OCI-LY3 (cell line): Measurements from ENCODE around the gene SPRY1.

Experiments
- H2AFZ ChIP-seq: fragments of 200-600, 300-600 bp; shearing (Covaris generic); 2 replicates; pipeline ENCODE4 v1.6.0; 2014; ENCODE audit warnings: antibody characterized with exemption, low read depth, low read length
- H3K27ac ChIP-seq: fragments of 200-600, 300-600 bp; sonication (generic); 2 replicates; pipeline ENCODE4 v1.5.1; 2014; ENCODE audit warnings: mild to moderate bottlenecking, low read length, moderate library complexity, mixed read lengths
- H3K27me3 ChIP-seq: fragments of 200-600, 300-600 bp; sonication (generic); 2 replicates; pipeline ENCODE4 v1.6.1; 2014; ENCODE audit warnings: low read depth, low read length, mixed read lengths
- H3K36me3 ChIP-seq: fragments of 200-600, 300-600 bp; sonication (generic); replicated peaks from 2 replicates; pipeline ENCODE3; 2014; ENCODE audit warnings: low read depth, low read length, mixed read lengths
- H3K4me1 ChIP-seq: fragments of 300-600, 200-600 bp; sonication (generic); 2 replicates; pipeline ENCODE4 v1.6.1; 2014; ENCODE audit warnings: low read length, mixed read lengths
- H3K4me2 ChIP-seq: fragments of 200-600, 300-600 bp; sonication (generic); 2 replicates; pipeline ENCODE4 v1.6.1; 2014; ENCODE audit warnings: low read length, mixed read lengths
- H3K4me3 ChIP-seq: fragments of 300-600, 200-600 bp; sonication (generic); 2 replicates; pipeline ENCODE4 v1.5.1; 2014; ENCODE audit warnings: antibody characterized with exemption, mild to moderate bottlenecking, low read length, moderate library complexity
- H3K79me2 ChIP-seq: fragments of 300-600, 200-600 bp; shearing (Covaris generic); 2 replicates; pipeline ENCODE4 v1.6.1; 2014; ENCODE audit warnings: mild to moderate bottlenecking, low read length, mixed read lengths
- H3K9ac ChIP-seq: fragments of 300-600, 200-600 bp; shearing (Covaris generic); 2 replicates; pipeline ENCODE4 v1.6.0; 2014; ENCODE audit warnings: mild to moderate bottlenecking, low read length, moderate library complexity
- H3K9me3 ChIP-seq: fragments of 200-600, 300-600 bp; shearing (Covaris generic); 2 replicates; pipeline ENCODE4 v1.6.1; 2014; ENCODE audit warnings: low read length, mixed read lengths; ENCODE audit not compliant: insufficient read depth
- H4K20me1 ChIP-seq: fragments of 200-600, 300-600 bp; sonication (generic); 2 replicates; pipeline ENCODE4 v1.6.1; 2016; ENCODE audit warnings: low read length, mixed read lengths; ENCODE audit not compliant: insufficient read depth
- CTCF ChIP-seq: fragments of 200-600, 300-600 bp; sonication (generic); IDR thresholded peaks from 2 replicates; pipeline ENCODE4 v1.5.1; 2014; ENCODE audit warnings: antibody characterized with exemption, low read length, low read depth
- EZH2phosphoT487 ChIP-seq: fragments of 200-600 bp; shearing (Covaris generic); IDR thresholded peaks from 2 replicates; pipeline ENCODE4 v1.6.1; 2018; ENCODE audit warnings: antibody characterized with exemption, mixed run types, low read depth

Gene SPRY1

GRCh38 chr4:123379392-123379791 is 17.2 kb upstream of the SPRY1 start:
- Histone ChIP-seq H2AFZ (no peak overlapping the region), H4K20me1 (no peaks in the 10 kb centered on the region), H3K79me2 (no peaks in the 10 kb centered on the region), H3K27me3 (no peaks in the 10 kb centered on the region), H3K4me2 (no peak overlapping the region), H3K36me3 (no peaks in the 10 kb centered on the region), H3K9me3 (0 out of 2 replicates have a peak, but pooled peaks cover under 1% of the 10 kb centered on the region), H3K9ac (no peak overlapping the region), H3K4me3 (no peak overlapping the region), H3K4me1 (peaks cover 27% of the 10 kb centered on the region), H3K27ac (no peak overlapping the region)
- no peak for TF ChIP-seq EZH2phosphoT487
- TF ChIP-seq CTCF, result no peak

GRCh38 chr4:123380728-123381716 is 15.6 kb upstream of the SPRY1 start:
- Histone ChIP-seq H3K9ac (0 out of 2 replicates have a peak overlapping the region, but pooled peaks have one; percentile 2), H3K36me3 (no peaks in the 10 kb centered on the region), H3K79me2 (no peaks in the 10 kb centered on the region), H3K4me2 (peak overlapping the region; percentile 85), H3K4me3 (peak overlapping the region; percentile 65), H3K27me3 (peaks cover 2% of the 10 kb centered on the region; the same call in 1 of the 2 replicates), H3K9me3 (no peaks in the 10 kb centered on the region), H3K4me1 (peaks cover 27% of the 10 kb centered on the region), H3K27ac (peak overlapping the region; percentile 37), H2AFZ (no peak overlapping the region; the same call in 1 of the 2 replicates), H4K20me1 (no peaks in the 10 kb centered on the region)
- TF ChIP-seq EZH2phosphoT487, result no peak
- no peak for TF ChIP-seq CTCF

GRCh38 chr4:123381996-123382395 is 14.6 kb upstream of the SPRY1 start:
- H3K27me3 ChIP-seq, result peaks cover 5% of the 10 kb centered on the region; the same call in 1 of the 2 replicates
- H3K9me3 ChIP-seq, result no peaks in the 10 kb centered on the region
- no peaks in the 10 kb centered on the region for H4K20me1 ChIP-seq
- H3K4me1 ChIP-seq, result peaks cover 27% of the 10 kb centered on the region
- H3K79me2 ChIP-seq, result no peaks in the 10 kb centered on the region
- no peaks in the 10 kb centered on the region for H3K36me3 ChIP-seq
- no peak for TF ChIP-seq CTCF
- TF ChIP-seq EZH2phosphoT487, result no peak
- no peak overlapping the region for H3K9ac ChIP-seq
- H3K4me3 ChIP-seq, result no peak overlapping the region
- H2AFZ ChIP-seq, result no peak overlapping the region
- H3K4me2 ChIP-seq, result no peak overlapping the region
- H3K27ac ChIP-seq, result no peak overlapping the region

- no peaks in the 10 kb centered on the region for H4K20me1 ChIP-seq
- no peaks in the 10 kb centered on the region for H3K9me3 ChIP-seq
- no peak overlapping the region for H3K27ac ChIP-seq
- H3K4me1 ChIP-seq, result peaks cover 27% of the 10 kb centered on the region
- H3K79me2 ChIP-seq, result no peaks in the 10 kb centered on the region
- no peaks in the 10 kb centered on the region for H3K36me3 ChIP-seq
- H3K4me3 ChIP-seq, result no peak overlapping the region
- no peak overlapping the region for H3K9ac ChIP-seq
- no peak for TF ChIP-seq CTCF
- TF ChIP-seq EZH2phosphoT487, result no peak
- H2AFZ ChIP-seq, result no peak overlapping the region
- H3K27me3 ChIP-seq, result peaks cover 5% of the 10 kb centered on the region; the same call in 1 of the 2 replicates
- H3K4me2 ChIP-seq, result no peak overlapping the region
These were observed 13.0 kb upstream of the SPRY1 start for GRCh38 chr4:123383566-123383965.
